NCI-H2196 treated with DMSO at 0.1 percent for 48 hours (cell line): ENCODE measurements around the gene PTS.

Experiments
- DNase-seq: peaks from one replicate; lab custom pipeline; 2025; ENCODE audit not compliant: unreplicated experiment; lab: John Stamatoyannopoulos, UW

PTS gene

GRCh38 chr11:112221274-112221835, 4.9 kb upstream of the PTS start:
- DNase-seq: no peak

- no peak for DNase-seq
Observed at GRCh38 chr11:112222303-112222702, 3.9 kb upstream of the PTS start.

- DNase-seq: no peak
Observed at GRCh38 chr11:112223121-112223520, 3.1 kb upstream of the PTS start.

DNA sequence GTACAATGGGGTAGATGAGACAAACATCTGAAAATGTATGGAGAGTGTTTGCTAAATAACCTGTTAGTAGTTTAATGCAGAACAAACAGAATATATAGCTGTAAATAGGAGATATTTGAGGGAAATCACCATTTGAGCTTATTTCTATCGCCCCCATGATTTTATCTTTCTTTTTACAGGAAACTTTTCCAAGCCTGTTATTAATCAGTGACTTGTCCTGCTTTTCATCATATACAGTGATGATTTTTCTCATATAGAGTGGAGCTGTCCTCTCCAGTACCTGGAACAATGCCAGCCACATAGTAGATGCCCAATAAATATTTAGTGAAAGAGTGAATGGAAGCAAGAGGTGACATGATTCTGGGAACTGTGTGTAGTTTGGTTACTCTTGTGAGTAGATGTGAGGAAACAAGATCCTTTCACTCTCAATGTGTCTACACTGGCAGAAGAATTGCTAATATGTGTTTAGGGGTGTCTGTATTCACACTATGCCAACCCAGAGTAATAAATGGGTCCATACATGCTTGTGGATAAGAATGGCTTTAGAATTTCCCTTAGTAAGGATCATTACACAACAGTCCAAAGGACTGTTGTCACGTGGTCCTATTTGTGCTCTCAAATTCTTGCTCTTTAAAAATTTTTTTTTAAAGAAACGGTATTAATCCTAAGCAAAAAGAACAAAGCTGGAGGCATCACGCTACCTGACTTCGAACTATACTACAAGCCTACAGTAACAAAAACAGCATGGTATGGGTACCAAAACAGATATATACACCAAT, 2.3 kb upstream of the PTS start:
- no peak for DNase-seq

DNA sequence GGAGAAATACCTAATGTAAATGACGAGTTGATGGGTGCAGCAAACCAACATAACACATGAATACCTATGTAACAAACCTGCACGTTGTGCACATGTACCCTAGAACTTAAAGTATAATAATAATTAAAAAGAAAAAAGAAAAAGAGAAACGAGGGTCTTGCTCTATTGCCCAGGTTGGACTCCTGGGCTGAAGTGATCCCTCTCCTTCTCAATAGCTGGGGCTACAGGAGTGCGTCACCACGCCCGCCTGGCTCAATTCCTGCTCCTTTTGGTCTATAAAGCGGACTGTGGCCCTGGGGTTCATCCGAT, 521 bp upstream of the PTS start:
- DNase-seq: no peak

GRCh38 chr11:112226831-112227401, 688 bp downstream of the PTS start:
- DNase-seq: no peak

GRCh38 chr11:112227471-112227870, 1.2 kb downstream of the PTS start:
- DNase-seq: no peak

DNA sequence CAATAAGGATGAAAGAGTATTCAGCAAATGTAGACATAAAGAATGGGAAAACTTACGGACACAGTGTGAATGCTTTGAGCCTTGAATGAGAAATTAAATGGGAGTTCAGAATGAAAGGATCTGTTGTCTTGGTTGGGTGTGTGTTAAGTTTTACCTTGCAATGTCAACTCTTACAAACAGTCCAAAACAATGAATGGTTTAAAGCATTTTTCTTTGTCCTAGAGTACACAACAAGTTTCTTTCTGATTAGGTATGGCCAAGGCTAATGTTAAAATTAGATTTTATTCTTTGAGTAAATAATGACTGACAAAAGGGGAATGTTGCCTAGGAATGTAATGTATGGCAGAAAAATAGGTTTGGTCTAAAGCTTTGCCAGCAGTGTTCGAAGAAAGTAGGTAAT, 2.5 kb downstream of the PTS start:
- no peak for DNase-seq

DNA sequence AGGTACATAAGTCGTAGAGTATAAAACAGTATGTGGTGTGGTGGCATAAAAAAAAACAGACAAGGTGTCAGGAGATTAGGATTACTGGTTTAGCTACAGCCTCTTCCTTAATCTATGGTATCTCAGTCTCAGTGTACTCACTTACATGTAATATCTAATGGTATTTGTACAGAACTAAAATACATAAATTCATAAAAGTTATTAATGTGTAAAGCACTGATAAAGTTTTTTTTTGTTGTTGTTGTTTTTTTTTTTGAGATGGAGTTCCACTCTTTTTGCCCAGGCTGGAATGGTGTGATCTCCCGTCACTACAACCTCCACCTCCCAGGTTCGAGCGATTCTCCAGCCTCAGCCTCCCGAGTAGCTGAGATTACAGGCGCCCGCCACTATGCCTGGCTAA, 2.9 kb downstream of the PTS start:
- no peak for DNase-seq

DNA sequence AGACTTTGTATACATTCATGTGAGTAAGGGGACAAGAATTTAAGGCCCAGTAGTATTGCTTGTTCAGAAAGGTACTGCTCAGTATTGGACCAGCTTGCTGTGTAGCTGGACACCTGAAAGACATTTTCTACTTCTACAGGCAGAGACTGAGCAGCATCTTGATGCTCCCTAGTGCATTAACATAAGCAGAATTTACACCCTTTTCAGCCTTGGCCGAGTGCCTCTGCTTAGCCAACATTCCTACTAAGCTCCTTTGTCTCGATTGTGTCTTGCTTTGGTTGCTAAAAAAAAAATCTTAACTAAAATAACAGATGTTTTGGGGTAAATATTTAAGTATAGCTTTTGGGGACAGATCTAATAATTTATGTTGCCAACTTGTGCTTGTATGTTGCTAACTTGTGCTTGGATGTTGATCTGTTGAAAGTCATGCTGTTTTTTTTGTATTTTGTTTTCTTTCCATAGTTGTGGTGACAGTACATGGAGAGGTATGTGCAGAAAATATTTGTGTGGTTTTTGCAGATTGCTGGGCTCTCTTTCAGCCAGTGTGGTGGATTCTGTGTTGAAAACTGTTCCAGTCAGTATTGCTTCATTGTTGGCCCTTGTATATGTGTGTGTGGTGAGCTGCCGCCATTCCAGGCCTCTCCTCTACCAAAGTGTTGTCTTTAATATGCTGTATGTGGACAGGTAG, 3.7 kb downstream of the PTS start:
- no peak for DNase-seq

- DNase-seq: no peak
Observed at GRCh38 chr11:112231952-112232351, 5.7 kb downstream of the PTS start.

- no peak for DNase-seq
Observed at GRCh38 chr11:112235750-112236390, 9.6 kb downstream of the PTS start.

- DNase-seq: no peak
Observed at GRCh38 chr11:112237451-112237850, 11.2 kb downstream of the PTS start.

- DNase-seq: no peak
Observed at GRCh38 chr11:112238041-112238440, 11.8 kb downstream of the PTS start.

- DNase-seq: no peak
Observed at GRCh38 chr11:112241486-112241885, 15.3 kb downstream of the PTS start.

DNA sequence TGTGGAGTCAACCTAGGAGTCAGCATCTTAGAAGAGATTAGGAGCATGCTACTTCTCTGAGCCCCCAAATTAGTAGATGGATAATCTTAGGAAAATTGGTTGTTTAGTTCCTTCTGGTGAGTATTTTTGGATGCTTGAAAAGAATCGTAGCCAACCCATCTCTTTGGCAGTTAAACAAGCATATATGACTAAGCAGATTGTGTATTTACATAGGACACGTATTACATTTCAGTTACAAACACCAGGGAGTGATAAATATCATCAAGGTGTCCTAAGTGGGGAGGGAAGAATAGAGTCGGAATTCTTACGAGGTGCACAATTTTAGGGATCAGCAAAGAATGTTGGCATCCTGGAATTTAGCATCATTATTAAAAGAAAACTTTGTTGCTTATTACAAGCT, 21.0 kb downstream of the PTS start:
- DNase-seq: no peak

GRCh38 chr11:112248201-112248600, 22.0 kb downstream of the PTS start:
- DNase-seq: no peak

DNA sequence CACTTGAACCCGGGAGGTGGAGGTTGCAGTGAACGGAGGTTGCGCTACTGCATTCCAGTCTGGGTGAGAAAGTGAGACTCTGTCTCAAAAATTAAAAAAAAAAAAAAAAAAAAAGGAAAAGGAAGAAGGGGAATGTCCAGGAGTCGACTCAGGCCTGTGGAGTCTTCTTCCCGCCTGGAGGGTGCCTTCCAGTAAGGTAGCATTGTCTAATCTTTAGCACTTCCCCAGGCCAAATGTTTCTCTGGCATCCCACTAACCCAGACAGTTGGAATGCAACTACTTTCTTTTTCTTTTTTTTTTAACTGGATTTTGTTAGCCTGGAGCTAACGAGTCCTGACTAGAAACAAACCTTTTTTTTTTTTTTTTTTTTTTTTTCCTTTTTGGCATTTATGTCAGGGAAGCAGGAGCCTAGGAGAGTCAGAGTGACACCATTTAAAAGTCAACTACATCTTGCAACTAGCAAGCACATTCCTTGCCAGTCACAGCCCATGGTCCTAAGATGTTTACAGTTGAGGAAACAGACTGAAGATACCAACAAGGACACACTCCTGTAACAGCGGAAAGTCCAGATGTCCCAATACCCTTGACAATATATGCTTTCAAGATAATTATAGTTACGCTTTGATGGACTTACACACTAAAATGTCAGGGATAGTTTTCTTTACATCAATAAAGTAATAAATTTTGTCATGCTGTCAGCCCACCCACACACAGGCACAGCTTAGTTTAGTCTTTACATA, 23.8 kb downstream of the PTS start:
- DNase-seq: no peak

DNA sequence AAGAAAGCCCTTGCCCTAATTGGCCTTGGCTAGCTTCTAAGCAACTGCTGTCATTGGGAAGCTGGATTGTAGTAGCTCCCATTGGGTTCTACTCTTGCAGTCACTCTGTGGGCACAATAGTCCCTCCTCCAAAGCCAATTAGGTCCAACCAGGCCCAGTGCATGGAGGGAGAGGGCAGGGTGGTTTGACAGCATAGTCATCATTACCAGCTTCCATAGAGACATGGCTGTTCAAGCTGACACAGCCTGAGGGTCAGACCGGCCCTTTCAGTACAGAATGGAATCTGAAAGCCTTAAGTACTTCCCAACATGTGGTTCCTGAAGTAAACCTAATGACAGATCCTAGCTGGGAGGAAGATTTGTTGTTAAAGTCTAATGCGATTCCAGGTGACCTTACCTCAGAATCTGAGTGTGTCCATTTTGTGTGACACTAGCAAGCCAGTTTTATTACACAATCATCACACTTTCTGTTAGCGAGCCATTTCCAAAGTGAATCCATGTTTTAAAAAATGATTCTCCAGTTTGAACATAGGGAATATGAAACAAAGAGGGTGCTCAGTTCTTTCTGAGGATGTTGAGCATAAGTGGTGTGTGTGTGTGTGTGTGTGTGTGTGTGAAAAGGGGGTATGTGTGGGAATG, 27.5 kb downstream of the PTS start:
- DNase-seq: no peak

- DNase-seq: no peak
Observed at GRCh38 chr11:112255067-112255720, 29.0 kb downstream of the PTS start.
